ENCODE measurements around the gene SNX30.

GRCh38 chr9:112795921-112796320 is 45.4 kb downstream of the SNX30 start:
- TF ChIP-seq ATF3 (IDR thresholded peaks at IDR 0.05) (no peak), SP1 (IDR thresholded peaks at IDR 0.05; ENCODE audit: low read depth) (no peak), POLR2A (IDR thresholded peaks at IDR 0.05; ENCODE audit: borderline replicate concordance, extremely low read depth, insufficient read depth, insufficient read length) (no peak), RAD21 (IDR thresholded peaks at IDR 0.05; ENCODE audit: low read depth) (no peak), CEBPB (IDR thresholded peaks at IDR 0.05; ENCODE audit: low read depth) (no peak), EZH2 (IDR thresholded peaks at IDR 0.05) (no peak), ZFX (IDR thresholded peaks at IDR 0.05) (no peak), ZNF274 (IDR thresholded peaks at IDR 0.05; ENCODE audit: low read depth, low read length) (no peak), SIN3A (IDR thresholded peaks at IDR 0.05; ENCODE audit: low read depth) (no peak), FOSL1 (IDR thresholded peaks at IDR 0.05; ENCODE audit: low read depth) (no peak)
- TF ChIP-seq, protein P1, sequence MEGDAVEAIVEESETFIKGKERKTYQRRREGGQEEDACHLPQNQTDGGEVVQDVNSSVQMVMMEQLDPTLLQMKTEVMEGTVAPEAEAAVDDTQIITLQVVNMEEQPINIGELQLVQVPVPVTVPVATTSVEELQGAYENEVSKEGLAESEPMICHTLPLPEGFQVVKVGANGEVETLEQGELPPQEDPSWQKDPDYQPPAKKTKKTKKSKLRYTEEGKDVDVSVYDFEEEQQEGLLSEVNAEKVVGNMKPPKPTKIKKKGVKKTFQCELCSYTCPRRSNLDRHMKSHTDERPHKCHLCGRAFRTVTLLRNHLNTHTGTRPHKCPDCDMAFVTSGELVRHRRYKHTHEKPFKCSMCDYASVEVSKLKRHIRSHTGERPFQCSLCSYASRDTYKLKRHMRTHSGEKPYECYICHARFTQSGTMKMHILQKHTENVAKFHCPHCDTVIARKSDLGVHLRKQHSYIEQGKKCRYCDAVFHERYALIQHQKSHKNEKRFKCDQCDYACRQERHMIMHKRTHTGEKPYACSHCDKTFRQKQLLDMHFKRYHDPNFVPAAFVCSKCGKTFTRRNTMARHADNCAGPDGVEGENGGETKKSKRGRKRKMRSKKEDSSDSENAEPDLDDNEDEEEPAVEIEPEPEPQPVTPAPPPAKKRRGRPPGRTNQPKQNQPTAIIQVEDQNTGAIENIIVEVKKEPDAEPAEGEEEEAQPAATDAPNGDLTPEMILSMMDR (IDR thresholded peaks at IDR 0.05 in 2 of 3, conservative IDR thresholded peaks at IDR 0.05 in 1 of 3; ENCODE audit: borderline replicate concordance in 1 of 3, insufficient read depth in 1 of 3, low read depth in 2 of 3, low read length in 2 of 3), result no peak
- TF ChIP-seq, protein P2, sequence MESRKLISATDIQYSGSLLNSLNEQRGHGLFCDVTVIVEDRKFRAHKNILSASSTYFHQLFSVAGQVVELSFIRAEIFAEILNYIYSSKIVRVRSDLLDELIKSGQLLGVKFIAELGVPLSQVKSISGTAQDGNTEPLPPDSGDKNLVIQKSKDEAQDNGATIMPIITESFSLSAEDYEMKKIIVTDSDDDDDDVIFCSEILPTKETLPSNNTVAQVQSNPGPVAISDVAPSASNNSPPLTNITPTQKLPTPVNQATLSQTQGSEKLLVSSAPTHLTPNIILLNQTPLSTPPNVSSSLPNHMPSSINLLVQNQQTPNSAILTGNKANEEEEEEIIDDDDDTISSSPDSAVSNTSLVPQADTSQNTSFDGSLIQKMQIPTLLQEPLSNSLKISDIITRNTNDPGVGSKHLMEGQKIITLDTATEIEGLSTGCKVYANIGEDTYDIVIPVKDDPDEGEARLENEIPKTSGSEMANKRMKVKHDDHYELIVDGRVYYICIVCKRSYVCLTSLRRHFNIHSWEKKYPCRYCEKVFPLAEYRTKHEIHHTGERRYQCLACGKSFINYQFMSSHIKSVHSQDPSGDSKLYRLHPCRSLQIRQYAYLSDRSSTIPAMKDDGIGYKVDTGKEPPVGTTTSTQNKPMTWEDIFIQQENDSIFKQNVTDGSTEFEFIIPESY (IDR thresholded peaks at IDR 0.05; ENCODE audit: extremely low read depth, insufficient replicate concordance, low read length), result no peak
